Motor neuron (in vitro differentiated cells): ENCODE data around the gene A1CF. TPM values are rescaled to one million over a fixed set of nuclear protein-coding genes. Genes with fewer than 3 reads are reported as not detected.
"Not testable (repeated sequence)": the region's sequence is repeated elsewhere in the genome, so short reads cannot be mapped to it uniquely, and the experiment has no call there.

Source experiments
- ATAC-seq, 8 experiments: fragments of 200-7000 bp; cut with Tn5 transposase; replicated peaks in 6 of 8; 2 replicates each; pipeline ENCODE4 v1.8.0; 2021; ENCODE audit warnings: mild to moderate bottlenecking in 8 of 8, moderate library complexity in 8 of 8
- H3K27ac ChIP-seq, 2 donors: fragments of 250-450 bp; sonication (Bioruptor Pico); 2 replicates each; pipeline ENCODE4 v1.9.0; 2021; ENCODE audit warnings: antibody characterized with exemption in 2 of 2, mild to moderate bottlenecking in 2 of 2, moderate library complexity in 1 of 2
- H3K4me1 ChIP-seq, 2 donors: fragments of 250-450 bp; sonication (Bioruptor Pico); replicated peaks in 1 of 2; 2 replicates each; pipeline ENCODE4 v1.6.1; 2021; ENCODE audit warnings: antibody characterized with exemption in 2 of 2, mild to moderate bottlenecking in 2 of 2, moderate library complexity in 1 of 2
- H3K4me3 ChIP-seq, 5 donors: fragments of 250-450 bp; sonication (Bioruptor Pico); 2 replicates each; pipeline ENCODE4 v1.9.0; 2021; ENCODE audit warnings: antibody characterized with exemption in 5 of 5, mild to moderate bottlenecking in 5 of 5, moderate library complexity in 4 of 5
- WGBS, 10 experiments: fragments of 450-650 bp; shearing (Covaris generic); methylation state at CpG; one replicate each; pipeline ENCODE4 v1.0.0; 2022; 5-methylcytosine and 5-hydroxymethylcytosine counted together
- in situ Hi-C, 9 experiments: fragments of 400-800 bp; cut with MboI; loops; one replicate each; pipeline ENCODE4 v1.15.0; 2021; ENCODE audit warnings: low sequenced_read_pairs in 9 of 9, low pct_unique_long_range_greater_than_20kb in 2 of 9; ENCODE audit not compliant: unreplicated experiment in 9 of 9
- total RNA-seq, 8 experiments: library from RNA; unstranded; fragments of 300-600 nt; gene quantifications; 2 replicates each; pipeline versions ENCODE4 v1.2.3 to v1.2.4, GENCODE V29; 2022

A1CF gene
- total RNA-seq, 8 experiments from 2014 or later = 0.05 to 0.52 (median 0.13) TPM

- in situ Hi-C loops = loop anchor here in 1 of 9 experiments (25.0 kb wide), 1 partner anchor 109 kb away; no protein-coding TSS in a partner anchor
- no peak overlapping the region for H3K27ac ChIP-seq
- ATAC-seq = no peak
- H3K4me3 ChIP-seq = no peak overlapping the region
- H3K4me1 ChIP-seq = no peaks in the 10 kb centered on the region
These were observed 11.3 kb upstream of the A1CF start for GRCh38 chr10:50896721-50897120.

- Histone ChIP-seq H3K4me3 (no peak overlapping the region), H3K27ac (no peak overlapping the region), H3K4me1 (no peaks in the 10 kb centered on the region)
- no peak for ATAC-seq
- in situ Hi-C loops = loop anchor here in 1 of 9 experiments (25.0 kb wide), 1 partner anchor 107 kb away; no protein-coding TSS in a partner anchor
These were observed 8.9 kb upstream of the A1CF start for GRCh38 chr10:50894312-50894711.

GRCh38 chr10:50892467-50892866 lies 7.0 kb upstream of the A1CF start:
- no peaks in the 10 kb centered on the region for H3K4me1 ChIP-seq
- ATAC-seq = no peak
- in situ Hi-C loops = loop anchor here in 1 of 9 experiments (25.0 kb wide), 1 partner anchor 105 kb away; no protein-coding TSS in a partner anchor
- no peak overlapping the region for H3K27ac ChIP-seq
- H3K4me3 ChIP-seq = no peak overlapping the region
- WGBS, 10 experiments = 21 to 100% (median 71%) methylated on average over 1 to 2 of the region's 2 CpGs; no CpG with 5 or more reads in 1 of the 10 experiments

GRCh38 chr10:50884302-50884701 lies 1.1 kb downstream of the A1CF start:
- no peak for ATAC-seq
- H3K4me1 ChIP-seq = no peaks in the 10 kb centered on the region
- 0 to 93% (median 85%) methylated on average over 1 to 3 of the region's 3 CpGs for WGBS, 10 experiments
- no peak overlapping the region for H3K4me3 ChIP-seq
- in situ Hi-C loops = loop anchor here in 1 of 9 experiments (25.0 kb wide), 1 partner anchor 97 kb away; no protein-coding TSS in a partner anchor
- H3K27ac ChIP-seq = no peak overlapping the region

GRCh38 chr10:50883629-50884028 lies 1.8 kb downstream of the A1CF start:
- Histone ChIP-seq H3K4me3 (no peak overlapping the region), H3K4me1 (no peaks in the 10 kb centered on the region), H3K27ac (no peak overlapping the region)
- WGBS, 10 experiments = 0 to 83% (median 56%) methylated on average over 1 to 5 of the region's 5 CpGs; no CpG with 5 or more reads in 1 of the 10 experiments
- ATAC-seq = peak in 1 of 8 experiments; percentile 22
- in situ Hi-C loops = loop anchor here in 1 of 9 experiments (25.0 kb wide), 1 partner anchor 96 kb away; no protein-coding TSS in a partner anchor

GRCh38 chr10:50882540-50882983 lies 2.9 kb downstream of the A1CF start:
- WGBS, 10 experiments = 0 to 100% (median 60%) methylated on average over 1 to 2 of the region's 2 CpGs; no CpG with 5 or more reads in 3 of the 10 experiments
- Histone ChIP-seq H3K4me1 (no peaks in the 10 kb centered on the region), H3K4me3 (no peak overlapping the region), H3K27ac (no peak overlapping the region)
- in situ Hi-C loops = loop anchor here in 1 of 9 experiments (25.0 kb wide), 1 partner anchor 95 kb away; no protein-coding TSS in a partner anchor
- no peak for ATAC-seq

- not testable (repeated sequence) for H3K4me3 ChIP-seq, H3K4me1 ChIP-seq, H3K27ac ChIP-seq, ATAC-seq
- 40 to 100% (median 91%) methylated on average over 1 to 8 of the region's 10 CpGs for WGBS, 10 experiments
- in situ Hi-C loops = loop anchor here in 1 of 9 experiments (25.0 kb wide), 1 partner anchor 94 kb away; no protein-coding TSS in a partner anchor
These were observed 4.4 kb downstream of the A1CF start for GRCh38 chr10:50881046-50881445.

- H3K4me3 ChIP-seq = no peak overlapping the region
- in situ Hi-C loops = loop anchor here in 1 of 9 experiments (25.0 kb wide), 1 partner anchor 89 kb away; no protein-coding TSS in a partner anchor
- no peak overlapping the region for H3K27ac ChIP-seq
- ATAC-seq = no peak
- 56 to 100% (median 100%) methylated on average over 1 to 2 of the region's 2 CpGs; no CpG with 5 or more reads in 1 of the 10 experiments for WGBS, 10 experiments
- H3K4me1 ChIP-seq = no peaks in the 10 kb centered on the region
These were observed 9.0 kb downstream of the A1CF start for GRCh38 chr10:50876429-50876828.

GRCh38 chr10:50874723-50875122 lies 10.7 kb downstream of the A1CF start:
- Histone ChIP-seq H3K27ac (no peak overlapping the region), H3K4me3 (no peak overlapping the region), H3K4me1 (no peaks in the 10 kb centered on the region)
- ATAC-seq = no peak
- 50 to 93% (median 77%) methylated on average over 1 to 5 of the region's 5 CpGs for WGBS, 10 experiments
- in situ Hi-C loops = loop anchor here in 1 of 9 experiments (25.0 kb wide), 1 partner anchor 87 kb away; no protein-coding TSS in a partner anchor

- WGBS, 10 experiments = 20 to 100% (median 77%) methylated on average over 1 to 2 of the region's 2 CpGs; no CpG with 5 or more reads in 3 of the 10 experiments
- Histone ChIP-seq H3K4me1 (no peaks in the 10 kb centered on the region), H3K27ac (no peak overlapping the region), H3K4me3 (no peak overlapping the region)
- no peak for ATAC-seq
- in situ Hi-C loops = no loop called here
These were observed 19.1 kb downstream of the A1CF start for GRCh38 chr10:50866317-50866716.

- no peaks in the 10 kb centered on the region for H3K4me1 ChIP-seq
- no peak for ATAC-seq
- H3K27ac ChIP-seq = no peak overlapping the region
- in situ Hi-C loops = no loop called here
- 17 to 100% (median 75%) methylated on average over 1 to 3 of the region's 3 CpGs for WGBS, 10 experiments
- no peak overlapping the region for H3K4me3 ChIP-seq
These were observed 22.7 kb downstream of the A1CF start for GRCh38 chr10:50862719-50863118.

GRCh38 chr10:50861370-50861769 lies 24.1 kb downstream of the A1CF start:
- Histone ChIP-seq H3K4me1 (no peaks in the 10 kb centered on the region), H3K4me3 (no peak overlapping the region), H3K27ac (no peak overlapping the region)
- no peak for ATAC-seq
- in situ Hi-C loops = no loop called here

- no peak for ATAC-seq
- WGBS, 10 experiments = 11 to 59% (median 36%) methylated on average over 1 to 5 of the region's 5 CpGs
- Histone ChIP-seq H3K27ac (no peak overlapping the region), H3K4me3 (no peak overlapping the region), H3K4me1 (no peaks in the 10 kb centered on the region)
- in situ Hi-C loops = no loop called here
These were observed 27.8 kb downstream of the A1CF start for GRCh38 chr10:50857579-50857978.

GRCh38 chr10:50855461-50855860 lies 30.0 kb downstream of the A1CF start:
- Histone ChIP-seq H3K27ac (no peak overlapping the region), H3K4me1 (no peaks in the 10 kb centered on the region), H3K4me3 (no peak overlapping the region)
- WGBS, 10 experiments = 13 to 100% (median 55%) methylated on average over 1 of the region's 1 CpG; no CpG with 5 or more reads in 3 of the 10 experiments
- ATAC-seq = no peak
- in situ Hi-C loops = no loop called here
